ENCODE results near the gene CRYL1. TPM values are rescaled to one million over a fixed set of nuclear protein-coding genes. Genes with fewer than 3 reads are reported as not detected.

The CRYL1 gene
- total RNA-seq, 3 donors from 2014 or later (not counting 1 experiment from before 2014, with no cell fraction given): 13.4 to 15.8 (median 14.9) TPM

- no peaks in the 10 kb centered on the region for H3K27me3 ChIP-seq (ENCODE audit: control insufficient read depth, insufficient read depth, low read length)
- Mint-ChIP-seq H3K9me3 (no peaks in the 10 kb centered on the region), H3K36me3 (peaks cover 6% of the 10 kb centered on the region), H3K4me1 (peaks cover 10 to 11% of the 10 kb centered on the region in 2 donors), H3K4me3 (no peak overlapping the region), H3K27ac (no peak overlapping the region), H3K27me3 (ENCODE audit: low read depth in 2 of 2) (no peaks in the 10 kb centered on the region)
- WGBS (ENCODE audit: insufficient coverage): 90% methylated on average over 11 of the region's 11 CpGs
- intact Hi-C loops (cut with micrococcal nuclease): no loop called here
- no peak overlapping the region for H3K4me3 ChIP-seq (ENCODE audit: low read length)
- no peak for DNase-seq
- H3K36me3 ChIP-seq (ENCODE audit: control insufficient read depth, insufficient read depth, low read length): no peaks in the 10 kb centered on the region
- H3K27ac ChIP-seq (ENCODE audit: low read length): no peak overlapping the region
- ATAC-seq: no peak
- no peak for TF ChIP-seq CTCF (IDR thresholded peaks at IDR 0.05)
- H3K4me1 ChIP-seq (ENCODE audit: control insufficient read depth, insufficient read depth, low read length): no peaks in the 10 kb centered on the region
- no peaks in the 10 kb centered on the region for H3K9me3 ChIP-seq (ENCODE audit: control insufficient read depth, insufficient read depth, low read length)
These were observed 98.8 kb downstream of the CRYL1 start for GRCh38 chr13:20426766-20427448.

- H3K9me3 Mint-ChIP-seq: no peaks in the 10 kb centered on the region
- no peaks in the 10 kb centered on the region for H3K27me3 ChIP-seq (ENCODE audit: control insufficient read depth, insufficient read depth, low read length)
- no peak overlapping the region for H3K4me3 Mint-ChIP-seq
- DNase-seq: no peak
- no peak overlapping the region for H3K4me3 ChIP-seq (ENCODE audit: low read length)
- intact Hi-C loops (cut with micrococcal nuclease): no loop called here
- peaks cover 10 to 11% of the 10 kb centered on the region in 2 donors for H3K4me1 Mint-ChIP-seq
- H3K36me3 ChIP-seq (ENCODE audit: control insufficient read depth, insufficient read depth, low read length): no peaks in the 10 kb centered on the region
- no peak overlapping the region for H3K27ac Mint-ChIP-seq
- no peak for TF ChIP-seq CTCF (IDR thresholded peaks at IDR 0.05)
- no peak for ATAC-seq
- H3K27ac ChIP-seq (ENCODE audit: low read length): no peak overlapping the region
- no peaks in the 10 kb centered on the region for H3K4me1 ChIP-seq (ENCODE audit: control insufficient read depth, insufficient read depth, low read length)
- no peaks in the 10 kb centered on the region for H3K27me3 Mint-ChIP-seq (ENCODE audit: low read depth in 2 of 2)
- H3K36me3 Mint-ChIP-seq: peaks cover 6% of the 10 kb centered on the region
- no peaks in the 10 kb centered on the region for H3K9me3 ChIP-seq (ENCODE audit: control insufficient read depth, insufficient read depth, low read length)
- 82% methylated on average over 6 of the region's 7 CpGs for WGBS (ENCODE audit: insufficient coverage)
These were observed 99.8 kb downstream of the CRYL1 start for GRCh38 chr13:20425819-20426219.

GRCh38 chr13:20424949-20425348 is 100.7 kb downstream of the CRYL1 start:
- H3K27me3 ChIP-seq (ENCODE audit: control insufficient read depth, insufficient read depth, low read length): no peaks in the 10 kb centered on the region
- H3K4me1 ChIP-seq (ENCODE audit: control insufficient read depth, insufficient read depth, low read length): peaks cover 4% of the 10 kb centered on the region
- Mint-ChIP-seq H3K4me1 (peaks cover 14 to 17% of the 10 kb centered on the region in 2 donors), H3K4me3 (no peak overlapping the region), H3K27ac (no peak overlapping the region), H3K36me3 (peaks cover 6% of the 10 kb centered on the region), H3K9me3 (no peaks in the 10 kb centered on the region), H3K27me3 (ENCODE audit: low read depth in 2 of 2) (peaks cover 0 to 7% of the 10 kb centered on the region in 2 donors)
- no peak for TF ChIP-seq CTCF (IDR thresholded peaks at IDR 0.05)
- WGBS (ENCODE audit: insufficient coverage): 64% methylated on average over 12 of the region's 12 CpGs
- H3K9me3 ChIP-seq (ENCODE audit: control insufficient read depth, insufficient read depth, low read length): no peaks in the 10 kb centered on the region
- ATAC-seq: no peak
- no peak for DNase-seq
- H3K4me3 ChIP-seq (ENCODE audit: low read length): no peak overlapping the region
- no peaks in the 10 kb centered on the region for H3K36me3 ChIP-seq (ENCODE audit: control insufficient read depth, insufficient read depth, low read length)
- H3K27ac ChIP-seq (ENCODE audit: low read length): no peak overlapping the region
- intact Hi-C loops (cut with micrococcal nuclease): no loop called here

- intact Hi-C loops (cut with micrococcal nuclease): no loop called here
- ATAC-seq (no peak), DNase-seq (no peak)
- Mint-ChIP-seq H3K4me3 (no peak overlapping the region), H3K4me1 (peaks cover 18 to 21% of the 10 kb centered on the region in 2 donors), H3K9me3 (no peaks in the 10 kb centered on the region), H3K36me3 (peaks cover 6% of the 10 kb centered on the region), H3K27ac (no peak overlapping the region), H3K27me3 (ENCODE audit: low read depth in 2 of 2) (peaks cover 0 to 12% of the 10 kb centered on the region in 2 donors)
- 84% methylated on average over 8 of the region's 8 CpGs for WGBS (ENCODE audit: insufficient coverage)
- Histone ChIP-seq H3K36me3 (ENCODE audit: control insufficient read depth, insufficient read depth, low read length) (no peaks in the 10 kb centered on the region), H3K4me1 (ENCODE audit: control insufficient read depth, insufficient read depth, low read length) (peaks cover 8% of the 10 kb centered on the region), H3K27me3 (ENCODE audit: control insufficient read depth, insufficient read depth, low read length) (no peaks in the 10 kb centered on the region), H3K4me3 (ENCODE audit: low read length) (no peak overlapping the region), H3K27ac (ENCODE audit: low read length) (no peak overlapping the region), H3K9me3 (ENCODE audit: control insufficient read depth, insufficient read depth, low read length) (no peaks in the 10 kb centered on the region)
- TF ChIP-seq CTCF (IDR thresholded peaks at IDR 0.05): no peak
These were observed 101.2 kb downstream of the CRYL1 start for GRCh38 chr13:20424559-20424852.

Data from natural killer cell (primary cell).